HepG2 (cell line): Measurements from ENCODE around the gene GLRX5. TPM values are rescaled to one million over a fixed set of nuclear protein-coding genes. Genes with fewer than 3 reads are reported as not detected.
A peak's percentile ranks its signal among the peaks of the same experiment; 100 is the strongest.

Source experiments
- ATAC-seq: fragments of 200-7000 bp; cut with Tn5 transposase; 3 replicates; pipeline ENCODE4 v1.9.1; 2020; ENCODE audit warnings: mild to moderate bottlenecking, moderate library complexity
- BruUV-seq: library from RNA; stranded (reverse); fragments of 400-500 nt; replicated peaks from 2 replicates; lab custom pipeline; 2021; lab: Mats Ljungman, UMichigan
- CTCF ChIA-PET: fragments of 300-600 bp; formaldehyde crosslinking; extraction: SDS; loops from one replicate; lab custom pipeline; 2021; ENCODE audit warnings: low total read pairs, inconsistent platforms, low intra/inter-chr PET ratio; lab: Yijun Ruan, JAX
- POLR2A ChIA-PET: fragments of 350-600 bp; sonication (Branson Sonifier 250); formaldehyde crosslinking; loops from one replicate; lab custom pipeline; 2020; ENCODE audit warnings: antibody characterized with exemption, inconsistent platforms; lab: Yijun Ruan, JAX
- DNase-seq: peaks from one replicate; pipeline ENCODE4 v3.0.0-alpha.2; 2015; ENCODE audit warnings: low spot score
- FAIRE-seq: peaks from 3 replicates; lab custom pipeline; 2011; peaks lifted over from hg19 to GRCh38; lab: Jason Lieb, UNC
- H2AFZ ChIP-seq: one replicate; pipeline ENCODE4 v1.6.1; 2011; ENCODE audit warnings: low read length, inconsistent platforms
- H3K27ac ChIP-seq: fragments of 300-600 bp; 3 replicates; pipeline ENCODE4 v1.8.0; 2011; ENCODE audit warnings: mixed run types, mild to moderate bottlenecking, mixed read lengths, low read length, inconsistent platforms; ENCODE audit not compliant: insufficient read depth; ENCODE audit errors: extremely low read length
- H3K27me3 ChIP-seq, 2 experiments: fragments of 200-600 bp in 1 of 2; 2 replicates in 1 of 2; 3 replicates in 1 of 2; pipeline versions ENCODE4 v1.6.0 to v1.8.0; 2011; ENCODE audit warnings: low read length in 2 of 2, mild to moderate bottlenecking in 2 of 2, moderate library complexity in 2 of 2, inconsistent platforms in 1 of 2; ENCODE audit not compliant: insufficient read depth in 2 of 2, control insufficient read depth in 1 of 2
- H3K36me3 ChIP-seq, 2 experiments: fragments of 200-600 bp in 1 of 2; replicated peaks in 1 of 2; 2 replicates in 1 of 2; 3 replicates in 1 of 2; pipeline versions ENCODE4 v1.5.1 to v1.8.0; 2011; ENCODE audit warnings: low read length in 2 of 2, inconsistent platforms in 1 of 2; ENCODE audit not compliant: insufficient read depth in 2 of 2, control insufficient read depth in 1 of 2
- H3K4me1 ChIP-seq: 2 replicates; pipeline ENCODE4 v1.5.1; 2012; ENCODE audit warnings: low read length, inconsistent platforms; ENCODE audit not compliant: insufficient read depth
- H3K4me2 ChIP-seq: 2 replicates; pipeline ENCODE4 v1.6.0; 2011; ENCODE audit warnings: low read depth, low read length, inconsistent platforms
- H3K4me3 ChIP-seq, 3 experiments: fragments of 200-600 bp in 1 of 3; sonication (generic), shearing (Covaris generic) in 1 of 3; replicated peaks in 1 of 3; 2 replicates each; pipeline ENCODE4 v1.5.1; 2011 to 2016; ENCODE audit warnings: low read length in 3 of 3, inconsistent platforms in 2 of 3, low read depth in 2 of 3, mild to moderate bottlenecking in 2 of 3, control low read depth in 1 of 3, mixed read lengths in 1 of 3; ENCODE audit not compliant: insufficient read depth in 1 of 3
- H3K79me2 ChIP-seq: one replicate; pipeline ENCODE4 v1.6.1; 2011; ENCODE audit warnings: low read length, inconsistent platforms; ENCODE audit not compliant: insufficient read depth
- H3K9ac ChIP-seq: 2 replicates; pipeline ENCODE4 v1.6.0; 2011; ENCODE audit warnings: mild to moderate bottlenecking, low read depth, low read length, inconsistent platforms; ENCODE audit not compliant: insufficient read depth
- H3K9me3 ChIP-seq: 2 replicates; pipeline ENCODE4 v1.5.1; 2012; ENCODE audit warnings: mild to moderate bottlenecking, low read length
- H4K20me1 ChIP-seq: 2 replicates; pipeline ENCODE4 v1.6.0; 2011; ENCODE audit warnings: inconsistent platforms, mild to moderate bottlenecking, low read length, moderate library complexity; ENCODE audit not compliant: insufficient read depth
- GLI4 ChIP-seq: sonication (generic); formaldehyde crosslinking; IDR thresholded peaks from 2 replicates; pipeline ENCODE4 v1.5.1; 2020; ENCODE audit warnings: missing genetic modification reagents, mild to moderate bottlenecking, moderate library complexity, borderline replicate concordance
- HOXA7 ChIP-seq: sonication (generic); formaldehyde crosslinking; IDR thresholded peaks from 2 replicates; pipeline ENCODE4 v1.8.1; 2022; ENCODE audit warnings: mild to moderate bottlenecking, missing genetic modification reagents, moderate library complexity
- MAZ ChIP-seq, 2 experiments: sonication (generic) in 1 of 2; formaldehyde crosslinking in 1 of 2; IDR thresholded peaks; 2 replicates each; pipeline versions ENCODE4 v1.5.0 to v1.6.1; 2012 to 2020; ENCODE audit warnings: low read depth in 2 of 2, mild to moderate bottlenecking in 2 of 2, borderline replicate concordance in 1 of 2, improper control_type of control experiment in 1 of 2, low read length in 1 of 2, missing genetic modification reagents in 1 of 2, moderate library complexity in 1 of 2
- PAF1 ChIP-seq: IDR thresholded peaks from 2 replicates; pipeline ENCODE4 v1.6.1; 2016; ENCODE audit warnings: missing genetic modification reagents, missing compliant biosample characterization
- SOX13 ChIP-seq, 3 experiments: fragments of 450-650 bp in 1 of 3; sonication (generic) in 1 of 3; formaldehyde crosslinking in 1 of 3; IDR thresholded peaks in 2 of 3; conservative IDR thresholded peaks in 1 of 3; 2 replicates each; pipeline versions ENCODE4 v1.5.0 to v1.6.1; 2016 to 2020; ENCODE audit warnings: antibody characterized with exemption in 1 of 3, mild to moderate bottlenecking in 1 of 3, missing compliant biosample characterization in 1 of 3, missing genetic modification reagents in 1 of 3, moderate library complexity in 1 of 3
- XBP1 ChIP-seq: sonication (generic); formaldehyde crosslinking; IDR thresholded peaks from 2 replicates; pipeline ENCODE4 v1.5.0; 2020; ENCODE audit warnings: missing genetic modification reagents
- ZNF225 ChIP-seq: sonication (generic); formaldehyde crosslinking; IDR thresholded peaks from 2 replicates; pipeline ENCODE4 v1.4.0; 2020; ENCODE audit warnings: mild to moderate bottlenecking, missing genetic modification reagents
- ZNF431 ChIP-seq: sonication (generic); formaldehyde crosslinking; IDR thresholded peaks from 2 replicates; pipeline ENCODE4 v1.9.0; 2022; ENCODE audit warnings: missing genetic modification reagents, low read depth, mild to moderate bottlenecking, borderline replicate concordance
- ZSCAN12 ChIP-seq: sonication (generic); formaldehyde crosslinking; IDR thresholded peaks from 2 replicates; pipeline ENCODE4 v1.9.0; 2021; ENCODE audit warnings: mild to moderate bottlenecking, missing genetic modification reagents
- WGBS: methylation state at CpG from one replicate; pipeline ENCODE4 v1.1.6; 2017; ENCODE audit warnings: low lambda C conversion rate; 5-methylcytosine and 5-hydroxymethylcytosine counted together
- in situ Hi-C: cut with HindIII; loops from 2 replicates; pipeline ENCODE4 v1.10.0; 2017; ENCODE audit warnings: low pct_unique_long_range_greater_than_20kb; ENCODE audit not compliant: extremely low pct_ligation_motif_present
- intact Hi-C: fragments of 100-400 bp; cut with micrococcal nuclease; formaldehyde crosslinking; loops from one replicate; pipeline ENCODE4 v1.10.0; 2022; ENCODE audit not compliant: unreplicated experiment
- polyA plus RNA-seq, 8 experiments: library from polyadenylated mRNA; depleted of rRNA in 3 of 8; stranded (reverse) in 7 of 8; unstranded in 1 of 8; fragments of >200 nt; fragmentation: Illumina TruSeq in 4 of 8; extraction: Trizol in 4 of 8; gene quantifications; 2 replicates each; pipeline versions ENCODE4 v1.2.1 to v1.2.3, GENCODE V29; 2011 to 2016; ENCODE audit warnings: low read depth in 4 of 8, missing spikeins in 1 of 8, mixed read lengths in 1 of 8; ENCODE audit not compliant: insufficient read depth in 1 of 8
- total RNA-seq, 5 experiments: library from RNA; depleted of rRNA; stranded (reverse); fragments of >200 nt; fragmentation: Illumina TruSeq; extraction: Trizol; gene quantifications; 2 replicates each; pipeline ENCODE4 v1.2.3, GENCODE V29; 2016; ENCODE audit warnings: low read depth in 1 of 5
- TF ChIP-seq, protein P1 (sequence below): sonication (generic); formaldehyde crosslinking; IDR thresholded peaks from 2 replicates; pipeline ENCODE4 v1.8.1; 2023; ENCODE audit warnings: missing genetic modification reagents, inconsistent platforms, borderline replicate concordance
- TF ChIP-seq, protein P2 (sequence below): sonication (generic); formaldehyde crosslinking; IDR thresholded peaks from 2 replicates; pipeline ENCODE4 v1.4.0; 2020; ENCODE audit warnings: missing genetic modification reagents
- TF ChIP-seq, protein P3 (sequence below): sonication (generic); IDR thresholded peaks from 2 replicates; pipeline ENCODE4 v1.6.1; 2016; ENCODE audit warnings: low read depth, borderline replicate concordance
- TF ChIP-seq, protein P4 (sequence below): sonication (generic); formaldehyde crosslinking; IDR thresholded peaks from 2 replicates; pipeline ENCODE4 v1.8.0; 2022; ENCODE audit warnings: mild to moderate bottlenecking, missing genetic modification reagents, moderate library complexity
- TF ChIP-seq, protein P5 (sequence below): sonication (generic); formaldehyde crosslinking; IDR thresholded peaks from 2 replicates; pipeline ENCODE4 v1.4.0; 2020; ENCODE audit warnings: missing genetic modification reagents, borderline replicate concordance

The GLRX5 gene
- total and polyA plus RNA-seq, 2 of the 13 experiments (the other 11 are each of a cell fraction or from before 2014, with no cell fraction given), result 122 to 146 TPM

DNA sequence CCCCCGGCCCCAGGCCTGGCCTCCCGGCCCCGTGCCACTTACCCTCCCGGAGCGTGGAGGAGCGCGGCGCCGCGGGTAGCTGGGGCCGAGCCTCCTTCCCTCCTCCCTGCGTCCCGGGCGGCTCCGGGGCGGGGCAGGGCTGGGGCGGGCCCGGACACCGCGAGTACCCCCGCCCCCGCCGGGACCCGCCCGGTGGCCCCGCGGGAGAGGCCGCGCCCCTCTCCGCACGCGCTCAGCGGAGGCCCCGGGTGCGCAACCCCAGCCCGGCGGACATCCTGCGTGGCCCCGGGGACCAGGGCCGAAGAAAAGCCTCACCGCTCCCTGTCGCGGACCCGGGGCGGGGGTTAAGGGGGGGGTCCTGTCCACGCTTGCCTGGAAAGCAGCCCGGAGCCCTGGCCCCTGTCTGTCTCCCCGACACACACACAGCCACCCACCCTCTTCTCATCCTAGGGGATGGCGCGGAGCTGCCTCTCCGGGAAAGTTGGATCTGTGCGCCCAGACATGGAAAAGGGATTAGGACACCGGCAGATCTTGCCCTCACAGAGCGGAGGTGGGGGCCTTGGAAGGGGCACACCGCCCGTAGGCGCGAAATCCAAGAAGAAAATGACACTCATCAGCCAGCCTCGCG, 18.2 kb upstream of the GLRX5 start, which contains the start of gene SYNE3:
Gene SYNE3 (minus strand): TSS at position 97 of the 628 bp plus-strand sequence. CDS start 40,829 bp downstream, outside the sequence.
- Histone ChIP-seq H3K9ac (peak within 1 kb of the TSS; percentile 64), H3K4me1 (peaks cover 78% of the 10 kb centered on the region), H3K36me3 (no peaks in the 10 kb centered on the region), H3K79me2 (peaks cover 24% of the 10 kb centered on the region), H3K4me2 (peak within 1 kb of the TSS; percentile 93), H3K27me3 (no peaks in the 10 kb centered on the region; a peak in 1 of 5 replicates), H3K9me3 (no peaks in the 10 kb centered on the region), H3K27ac (peak within 1 kb of the TSS; percentile 59), H3K4me3 (peak within 1 kb of the TSS; percentile 62 to 73 (median 62)), H2AFZ (no peak within 1 kb of the TSS), H4K20me1 (no peaks in the 10 kb centered on the region)
- WGBS, result 38% methylated on average over 11 of the region's 60 CpGs
- CTCF ChIA-PET, result no interaction called here
- intact Hi-C loops, result loop anchor here (1.0 kb wide), 1 partner anchor 8 kb away; no protein-coding TSS in a partner anchor
- BruUV-seq, result no TSS peak
- in situ Hi-C loops, result no loop called here
- ATAC-seq, result peak; percentile 70
- POLR2A ChIA-PET, result interaction anchor here (0.7 to 3.8 kb wide), 8 partner anchors 9 to 72 kb away, joined by 3 to 37 read pairs (median 10); partner anchors contain the start of gene GLRX5
- DNase-seq, result no peak
- no peak for FAIRE-seq
- no peak for TF ChIP-seq ZNF431 (CRISPR knock-in tag)
- 0 out of 2 replicates have a peak, but pooled peaks have one; percentile 28 for TF ChIP-seq ZNF225 (CRISPR knock-in tag)
- TF ChIP-seq GLI4 (CRISPR knock-in tag), result no peak
- TF ChIP-seq, protein P1, sequence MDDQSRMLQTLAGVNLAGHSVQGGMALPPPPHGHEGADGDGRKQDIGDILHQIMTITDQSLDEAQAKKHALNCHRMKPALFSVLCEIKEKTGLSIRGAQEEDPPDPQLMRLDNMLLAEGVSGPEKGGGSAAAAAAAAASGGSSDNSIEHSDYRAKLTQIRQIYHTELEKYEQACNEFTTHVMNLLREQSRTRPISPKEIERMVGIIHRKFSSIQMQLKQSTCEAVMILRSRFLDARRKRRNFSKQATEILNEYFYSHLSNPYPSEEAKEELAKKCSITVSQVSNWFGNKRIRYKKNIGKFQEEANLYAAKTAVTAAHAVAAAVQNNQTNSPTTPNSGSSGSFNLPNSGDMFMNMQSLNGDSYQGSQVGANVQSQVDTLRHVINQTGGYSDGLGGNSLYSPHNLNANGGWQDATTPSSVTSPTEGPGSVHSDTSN (CRISPR knock-in tag), result no peak
- TF ChIP-seq, protein P2, sequence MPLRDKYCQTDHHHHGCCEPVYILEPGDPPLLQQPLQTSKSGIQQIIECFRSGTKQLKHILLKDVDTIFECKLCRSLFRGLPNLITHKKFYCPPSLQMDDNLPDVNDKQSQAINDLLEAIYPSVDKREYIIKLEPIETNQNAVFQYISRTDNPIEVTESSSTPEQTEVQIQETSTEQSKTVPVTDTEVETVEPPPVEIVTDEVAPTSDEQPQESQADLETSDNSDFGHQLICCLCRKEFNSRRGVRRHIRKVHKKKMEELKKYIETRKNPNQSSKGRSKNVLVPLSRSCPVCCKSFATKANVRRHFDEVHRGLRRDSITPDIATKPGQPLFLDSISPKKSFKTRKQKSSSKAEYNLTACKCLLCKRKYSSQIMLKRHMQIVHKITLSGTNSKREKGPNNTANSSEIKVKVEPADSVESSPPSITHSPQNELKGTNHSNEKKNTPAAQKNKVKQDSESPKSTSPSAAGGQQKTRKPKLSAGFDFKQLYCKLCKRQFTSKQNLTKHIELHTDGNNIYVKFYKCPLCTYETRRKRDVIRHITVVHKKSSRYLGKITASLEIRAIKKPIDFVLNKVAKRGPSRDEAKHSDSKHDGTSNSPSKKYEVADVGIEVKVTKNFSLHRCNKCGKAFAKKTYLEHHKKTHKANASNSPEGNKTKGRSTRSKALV (CRISPR knock-in tag), result peak; percentile 61; the same call in 1 of the 2 replicates
- no peak for TF ChIP-seq ZSCAN12 (CRISPR knock-in tag)
- TF ChIP-seq, protein P3, sequence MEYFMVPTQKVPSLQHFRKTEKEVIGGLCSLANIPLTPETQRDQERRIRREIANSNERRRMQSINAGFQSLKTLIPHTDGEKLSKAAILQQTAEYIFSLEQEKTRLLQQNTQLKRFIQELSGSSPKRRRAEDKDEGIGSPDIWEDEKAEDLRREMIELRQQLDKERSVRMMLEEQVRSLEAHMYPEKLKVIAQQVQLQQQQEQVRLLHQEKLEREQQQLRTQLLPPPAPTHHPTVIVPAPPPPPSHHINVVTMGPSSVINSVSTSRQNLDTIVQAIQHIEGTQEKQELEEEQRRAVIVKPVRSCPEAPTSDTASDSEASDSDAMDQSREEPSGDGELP, result no peak
- TF ChIP-seq XBP1 (CRISPR knock-in tag), result no peak
- TF ChIP-seq HOXA7 (CRISPR knock-in tag), result no peak
- no peak for TF ChIP-seq SOX13 (IDR thresholded peaks at IDR 0.05)
- no peak for TF ChIP-seq SOX13 (CRISPR knock-in tag; conservative IDR thresholded peaks at IDR 0.05 in 1 of 2, IDR thresholded peaks at IDR 0.05 in 1 of 2)
- no peak for TF ChIP-seq MAZ (IDR thresholded peaks at IDR 0.05; ENCODE audit: borderline replicate concordance, low read depth, low read length)
- peak; percentile 39; the same call in 1 of the 2 replicates for TF ChIP-seq MAZ (CRISPR knock-in tag; IDR thresholded peaks at IDR 0.05; ENCODE audit: low read depth)
- no peak for TF ChIP-seq PAF1
- TF ChIP-seq, protein P4, sequence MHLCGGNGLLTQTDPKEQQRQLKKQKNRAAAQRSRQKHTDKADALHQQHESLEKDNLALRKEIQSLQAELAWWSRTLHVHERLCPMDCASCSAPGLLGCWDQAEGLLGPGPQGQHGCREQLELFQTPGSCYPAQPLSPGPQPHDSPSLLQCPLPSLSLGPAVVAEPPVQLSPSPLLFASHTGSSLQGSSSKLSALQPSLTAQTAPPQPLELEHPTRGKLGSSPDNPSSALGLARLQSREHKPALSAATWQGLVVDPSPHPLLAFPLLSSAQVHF, result no peak
- TF ChIP-seq, protein P5, sequence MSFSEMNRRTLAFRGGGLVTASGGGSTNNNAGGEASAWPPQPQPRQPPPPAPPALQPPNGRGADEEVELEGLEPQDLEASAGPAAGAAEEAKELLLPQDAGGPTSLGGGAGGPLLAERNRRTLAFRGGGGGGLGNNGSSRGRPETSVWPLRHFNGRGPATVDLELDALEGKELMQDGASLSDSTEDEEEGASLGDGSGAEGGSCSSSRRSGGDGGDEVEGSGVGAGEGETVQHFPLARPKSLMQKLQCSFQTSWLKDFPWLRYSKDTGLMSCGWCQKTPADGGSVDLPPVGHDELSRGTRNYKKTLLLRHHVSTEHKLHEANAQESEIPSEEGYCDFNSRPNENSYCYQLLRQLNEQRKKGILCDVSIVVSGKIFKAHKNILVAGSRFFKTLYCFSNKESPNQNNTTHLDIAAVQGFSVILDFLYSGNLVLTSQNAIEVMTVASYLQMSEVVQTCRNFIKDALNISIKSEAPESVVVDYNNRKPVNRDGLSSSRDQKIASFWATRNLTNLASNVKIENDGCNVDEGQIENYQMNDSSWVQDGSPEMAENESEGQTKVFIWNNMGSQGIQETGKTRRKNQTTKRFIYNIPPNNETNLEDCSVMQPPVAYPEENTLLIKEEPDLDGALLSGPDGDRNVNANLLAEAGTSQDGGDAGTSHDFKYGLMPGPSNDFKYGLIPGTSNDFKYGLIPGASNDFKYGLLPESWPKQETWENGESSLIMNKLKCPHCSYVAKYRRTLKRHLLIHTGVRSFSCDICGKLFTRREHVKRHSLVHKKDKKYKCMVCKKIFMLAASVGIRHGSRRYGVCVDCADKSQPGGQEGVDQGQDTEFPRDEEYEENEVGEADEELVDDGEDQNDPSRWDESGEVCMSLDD (CRISPR knock-in tag), result no peak
